Lower leg skin (tissue), 3 donors: Measurements from ENCODE around the gene PRMT7.

ENCODE experiments used
- CTCF ChIP-seq, 3 donors: fragments of 450-650 bp; IDR thresholded peaks; one replicate each; pipeline ENCODE4 v1.5.1; 2016; ENCODE audit warnings: antibody characterized with exemption in 3 of 3, mild to moderate bottlenecking in 3 of 3, moderate library complexity in 2 of 3
- POLR2A ChIP-seq, 2 donors: fragments of 450-650 bp; IDR thresholded peaks; one replicate each; pipeline ENCODE4 v1.6.1; 2016 to 2017; ENCODE audit warnings: antibody characterized with exemption in 2 of 2, mild to moderate bottlenecking in 1 of 2, moderate library complexity in 1 of 2

- TF ChIP-seq CTCF (IDR thresholded peaks at IDR 0.05) (no peak), POLR2A (IDR thresholded peaks at IDR 0.05) (no peak)
Observed at GRCh38 chr16:68374961-68375660, 64.3 kb downstream of the PRMT7 start.
